Mucosa of gallbladder (tissue), 1 donor: ENCODE results near the gene GRAMD4. TPM values are rescaled to one million over a fixed set of nuclear protein-coding genes. Genes with fewer than 3 reads are reported as not detected.

Source experiments
- DNase-seq: peaks from one replicate; pipeline ENCODE4 v3.0.0-alpha.2; 2020; ENCODE audit warnings: low spot score
- total RNA-seq: library from RNA; stranded (reverse); gene quantifications from one replicate; pipeline ENCODE4 v1.2.1, GENCODE V29; 2021
- donor health status: DM: no; HTN: no; CAD: no.

The GRAMD4 gene
- total RNA-seq, 1 donor from 2014 or later, result 142 TPM

DNA sequence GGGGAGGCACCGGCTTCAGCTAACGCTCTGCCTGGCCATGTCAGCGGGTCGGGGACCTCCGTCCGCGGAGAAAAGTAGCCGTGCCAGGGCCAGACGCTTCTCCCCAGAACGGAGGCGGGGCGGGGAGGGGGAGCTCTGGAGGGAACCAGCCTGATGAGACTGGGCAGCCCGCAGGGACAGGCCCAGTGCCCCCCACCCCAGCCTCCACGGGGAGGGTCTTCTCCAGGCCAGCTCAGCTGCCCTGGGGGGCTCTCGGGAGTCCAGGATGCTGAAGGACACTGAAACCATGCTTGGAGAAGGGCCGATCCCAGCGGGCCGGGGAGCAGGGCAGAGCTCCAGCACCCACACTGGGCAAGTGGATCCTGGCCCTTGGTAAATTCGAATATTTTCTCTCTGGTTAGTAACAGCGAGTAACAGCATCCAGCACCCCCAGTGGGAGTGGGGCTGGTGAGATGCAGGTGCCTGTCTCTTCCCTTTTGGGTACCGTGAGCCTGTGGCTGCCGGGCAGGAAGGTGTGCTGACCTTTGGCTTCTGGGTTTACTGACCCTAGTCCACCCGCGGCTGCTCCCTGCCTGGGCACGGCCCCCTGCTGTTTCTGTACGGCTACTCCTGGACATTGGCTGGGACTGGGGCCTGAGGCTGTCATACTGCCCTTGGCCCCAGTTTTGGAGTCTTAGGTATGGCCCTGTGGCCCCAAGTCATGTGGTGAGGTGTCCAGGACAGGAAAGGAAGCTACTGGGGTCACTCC lies 35.8 kb downstream of the GRAMD4 start:
- no peak for DNase-seq

DNA sequence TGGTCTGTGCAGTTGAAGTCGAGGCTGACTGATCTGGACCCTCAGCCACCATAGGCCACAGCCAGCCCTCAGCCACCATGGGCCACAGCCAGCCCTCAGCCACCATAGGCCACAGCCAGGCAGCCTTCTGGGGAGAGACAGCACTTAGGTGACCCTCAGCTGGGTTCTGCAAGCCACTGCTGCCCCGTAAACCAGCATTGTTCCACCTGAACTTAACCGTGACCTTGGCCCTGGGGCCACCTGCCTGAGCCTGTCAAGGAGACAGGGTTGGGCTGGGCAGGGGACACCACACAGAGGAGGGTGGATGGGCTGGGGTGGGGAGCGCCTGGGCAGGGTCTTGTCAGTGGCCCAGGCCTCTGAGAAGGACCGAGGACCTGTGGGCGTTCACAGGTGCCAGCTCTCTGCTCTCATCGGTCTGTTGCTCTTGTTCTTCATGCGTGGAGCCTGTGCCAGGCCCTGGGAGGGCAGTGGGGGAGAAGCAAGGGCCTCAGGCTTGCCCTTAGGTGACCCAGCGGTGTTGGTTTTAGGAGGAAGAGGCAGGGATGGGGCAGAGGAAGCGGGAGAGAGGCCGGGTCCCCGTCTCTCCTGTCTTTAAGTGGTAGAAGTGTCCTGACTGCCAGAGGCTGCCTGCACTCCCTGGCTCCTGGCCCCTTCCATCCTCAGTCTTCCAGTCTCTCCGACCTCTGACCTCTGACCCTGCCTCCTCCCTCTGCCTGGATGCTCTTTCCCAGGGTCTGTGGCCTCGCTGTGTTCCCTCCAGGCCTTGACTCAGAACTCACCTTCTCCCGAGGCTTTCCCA lies 36.9 kb downstream of the GRAMD4 start:
- no peak for DNase-seq

DNA sequence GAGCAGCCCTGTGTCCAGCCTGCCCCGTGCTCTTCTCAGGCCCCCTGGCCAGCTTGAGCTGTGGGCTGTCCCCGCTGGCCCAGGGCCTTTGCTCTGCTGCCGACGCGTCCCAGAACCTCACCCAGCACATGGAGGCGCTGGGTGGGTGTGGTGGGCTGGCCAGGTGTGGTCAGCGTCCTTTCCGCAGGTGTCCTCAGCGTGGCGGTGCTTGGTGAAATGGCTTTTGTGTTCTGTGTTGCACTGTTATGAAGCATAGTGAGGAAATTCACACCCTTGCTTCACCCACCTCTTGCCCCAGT lies 37.4 kb downstream of the GRAMD4 start:
- no peak for DNase-seq

DNA sequence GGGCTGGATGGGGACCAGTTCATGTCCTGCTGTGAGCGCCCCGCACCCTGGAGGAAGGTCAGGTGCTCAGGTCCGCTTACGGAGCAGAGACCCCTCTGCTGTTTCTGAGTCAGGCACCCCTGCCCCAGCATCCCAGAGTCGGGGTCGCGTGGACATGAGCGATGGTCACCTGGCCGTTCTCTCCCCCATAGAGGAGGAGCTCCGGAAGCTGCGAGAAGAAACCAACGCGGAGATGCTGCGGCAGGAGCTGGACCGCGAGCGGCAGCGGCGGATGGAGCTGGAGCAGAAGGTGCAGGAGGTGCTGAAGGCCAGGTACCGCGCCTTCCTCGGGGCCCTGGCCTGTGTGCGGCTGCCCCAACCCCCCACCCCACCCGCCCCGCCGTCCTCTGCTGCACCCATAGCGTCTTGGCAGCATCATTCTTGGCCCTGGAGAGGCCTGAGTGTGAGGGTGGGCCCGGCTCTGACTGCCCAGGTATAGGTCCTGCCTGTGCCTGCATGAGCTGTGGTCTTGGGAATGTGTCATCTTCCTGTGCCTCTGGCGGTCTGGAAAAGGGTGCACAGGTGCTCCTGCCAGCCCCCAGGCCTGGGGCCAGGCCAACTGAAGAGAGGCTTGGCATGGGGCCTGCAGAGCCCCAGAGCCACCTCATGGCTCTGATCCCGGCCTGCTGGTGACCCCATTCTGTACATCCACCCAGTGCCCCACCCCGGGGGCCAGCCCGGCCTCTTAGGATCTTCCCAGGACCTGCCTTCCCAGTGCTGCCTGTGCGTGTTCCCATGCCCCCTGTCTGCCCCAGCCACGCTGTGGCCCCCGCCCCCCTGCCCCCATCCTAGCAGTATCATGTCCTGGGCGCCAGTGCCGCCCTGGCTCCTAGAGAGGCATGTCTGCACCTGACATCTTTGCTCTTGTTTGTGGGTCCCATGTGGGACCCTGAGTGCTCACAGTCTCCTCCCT lies 38.1 kb downstream of the GRAMD4 start:
- DNase-seq, result no peak

DNA sequence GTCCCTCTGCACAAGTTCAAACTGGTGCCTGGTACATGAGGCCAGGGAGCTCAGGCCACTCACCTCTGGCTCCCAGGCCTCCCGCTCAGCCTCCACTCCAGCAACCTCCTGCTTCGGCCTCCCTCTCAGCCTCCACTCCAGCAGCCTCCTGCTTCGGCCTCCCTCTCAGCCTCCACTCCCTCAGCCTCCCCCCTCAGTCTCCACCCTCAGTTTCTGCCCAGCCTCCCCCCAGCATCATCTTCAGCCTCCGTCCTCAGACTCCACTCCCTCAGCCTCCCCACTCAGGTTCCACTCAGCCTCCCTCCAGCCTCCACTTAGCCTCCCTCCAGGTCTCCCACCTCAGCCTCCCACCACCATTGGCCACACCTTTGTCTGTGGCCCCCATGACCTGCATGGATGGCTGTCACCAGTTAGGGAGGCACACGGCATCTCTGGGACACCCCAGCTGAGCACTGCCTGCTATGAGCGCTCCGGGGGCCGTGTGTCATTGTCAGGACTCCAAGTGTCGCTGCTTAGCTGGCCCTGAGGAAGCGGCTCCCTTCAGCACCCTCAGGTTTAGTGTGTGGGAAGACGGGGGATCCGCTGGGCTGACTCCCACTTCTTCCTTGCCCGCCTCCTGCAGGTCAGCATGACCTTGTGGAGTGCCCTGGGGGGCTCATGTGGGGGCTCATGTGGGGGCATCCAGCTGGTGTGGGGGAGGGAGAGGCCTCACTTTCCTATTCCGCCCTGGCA lies 39.0 kb downstream of the GRAMD4 start:
- DNase-seq, result no peak

DNA sequence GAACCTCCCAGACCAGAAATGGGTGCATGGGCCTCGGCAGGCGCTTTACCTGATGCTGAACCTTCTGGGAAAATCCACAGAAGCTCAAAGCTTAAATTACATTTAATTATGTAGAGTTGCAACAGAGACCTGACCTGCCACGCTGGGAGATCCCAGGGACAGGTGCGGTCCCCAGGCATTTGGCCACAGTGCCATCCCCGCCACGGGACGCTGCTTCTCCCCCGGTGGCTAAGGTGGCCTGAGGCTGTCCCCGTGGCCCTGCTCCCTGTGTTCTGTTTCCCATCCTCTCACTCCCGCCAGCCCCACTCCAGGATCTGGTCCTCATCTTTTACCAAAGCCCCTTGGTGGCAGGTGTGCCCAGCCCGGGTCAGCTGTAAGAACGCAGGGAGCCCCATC lies 39.6 kb downstream of the GRAMD4 start:
- DNase-seq, result no peak

DNA sequence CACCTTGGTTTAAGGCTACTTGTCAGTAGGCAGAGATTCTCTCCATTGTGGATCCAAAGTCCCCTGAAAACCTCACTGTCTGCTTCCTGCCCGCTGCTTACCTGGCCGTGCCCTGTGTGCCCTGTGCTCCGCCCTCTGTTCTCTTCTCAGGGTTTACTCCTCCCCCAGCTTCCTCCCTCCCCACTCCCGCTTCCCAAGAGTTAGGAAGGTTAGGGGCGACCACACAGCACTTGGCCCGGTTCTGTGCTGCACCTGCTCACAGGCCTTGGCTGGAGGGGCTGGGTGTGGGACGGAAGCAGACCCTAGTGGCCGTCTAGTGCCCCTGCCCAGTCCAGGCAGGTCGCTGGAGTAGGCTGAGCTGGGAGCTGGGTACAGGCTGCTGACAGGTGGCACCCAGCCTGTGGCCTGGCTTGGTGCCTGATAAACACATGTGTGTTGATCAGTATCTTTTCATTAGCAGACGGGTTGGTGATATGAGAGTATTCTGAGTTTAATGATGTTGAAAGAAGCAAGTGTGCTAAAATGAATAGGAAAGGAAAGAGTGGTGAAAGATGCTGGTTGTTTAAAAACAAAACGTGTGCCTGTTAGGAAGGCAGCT lies 40.5 kb downstream of the GRAMD4 start:
- DNase-seq, result peak; percentile 55

DNA sequence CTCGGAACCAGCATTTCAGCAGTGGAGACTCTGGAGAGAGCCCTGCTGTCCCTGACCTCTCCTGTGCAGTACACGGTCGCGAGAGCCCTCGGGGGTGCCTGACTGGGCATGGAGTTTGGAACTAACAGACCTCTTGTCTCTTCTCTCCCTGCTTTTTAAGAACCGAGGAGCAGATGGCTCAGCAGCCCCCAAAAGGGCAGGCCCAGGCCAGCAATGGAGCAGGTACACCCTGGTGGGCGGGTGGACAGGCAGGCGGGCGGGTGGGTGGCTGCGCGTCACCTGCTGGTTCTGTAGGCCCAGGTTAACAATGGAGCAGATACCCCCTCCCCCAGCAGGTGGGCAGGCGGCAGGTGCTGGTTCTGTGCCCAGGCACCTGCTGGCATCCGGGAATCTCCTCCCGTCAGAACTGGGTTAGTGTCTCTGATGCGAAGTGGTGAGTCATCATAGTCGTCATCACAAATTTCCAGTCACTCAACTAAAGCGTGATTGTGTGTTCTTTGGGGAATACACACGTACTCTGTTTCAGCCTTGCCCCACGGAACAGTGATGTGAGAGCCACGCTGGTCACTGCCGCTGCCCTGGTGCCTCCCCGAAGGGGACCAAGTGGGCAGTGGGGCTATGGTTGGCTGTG lies 41.1 kb downstream of the GRAMD4 start:
- DNase-seq, result peak; percentile 63

DNA sequence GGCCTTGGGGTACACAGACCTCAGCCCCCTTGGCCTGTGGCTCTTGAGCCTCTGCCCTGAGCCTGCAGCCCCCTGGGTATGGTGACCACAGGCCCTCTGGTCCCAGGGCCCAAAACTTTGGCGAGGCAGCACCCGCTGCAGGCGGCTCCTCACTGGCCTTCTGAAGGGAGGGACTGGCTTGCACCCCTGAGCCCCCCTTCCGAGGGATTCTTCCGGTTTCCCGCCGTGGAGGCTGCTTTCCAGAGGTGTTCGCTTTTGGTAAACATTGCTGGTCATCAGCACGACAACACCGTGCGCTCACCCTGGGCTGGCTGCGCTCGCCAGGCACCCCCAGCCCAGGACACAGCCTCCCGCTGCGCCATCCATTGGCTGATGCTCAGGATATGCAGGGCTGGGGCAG lies 42.0 kb downstream of the GRAMD4 start:
- no peak for DNase-seq

DNA sequence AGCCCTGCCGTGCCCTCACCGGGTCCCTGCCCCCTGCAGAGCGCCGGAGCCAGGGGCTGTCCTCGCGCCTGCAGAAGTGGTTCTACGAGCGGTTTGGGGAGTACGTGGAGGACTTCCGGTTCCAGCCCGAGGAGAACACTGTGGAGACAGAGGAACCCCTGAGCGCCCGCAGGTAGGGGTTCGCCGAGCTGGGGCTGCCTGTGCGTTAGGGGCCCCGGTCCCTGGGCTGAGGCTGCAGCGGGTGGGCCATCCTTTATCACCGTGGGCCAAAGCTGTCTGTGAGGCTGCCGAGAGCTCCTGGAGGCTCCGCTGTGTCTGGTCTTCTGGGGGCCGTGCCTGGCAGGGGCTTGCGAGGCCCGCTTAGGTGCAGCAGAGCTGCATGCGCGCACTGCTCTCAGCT lies 42.8 kb downstream of the GRAMD4 start:
- no peak for DNase-seq

DNA sequence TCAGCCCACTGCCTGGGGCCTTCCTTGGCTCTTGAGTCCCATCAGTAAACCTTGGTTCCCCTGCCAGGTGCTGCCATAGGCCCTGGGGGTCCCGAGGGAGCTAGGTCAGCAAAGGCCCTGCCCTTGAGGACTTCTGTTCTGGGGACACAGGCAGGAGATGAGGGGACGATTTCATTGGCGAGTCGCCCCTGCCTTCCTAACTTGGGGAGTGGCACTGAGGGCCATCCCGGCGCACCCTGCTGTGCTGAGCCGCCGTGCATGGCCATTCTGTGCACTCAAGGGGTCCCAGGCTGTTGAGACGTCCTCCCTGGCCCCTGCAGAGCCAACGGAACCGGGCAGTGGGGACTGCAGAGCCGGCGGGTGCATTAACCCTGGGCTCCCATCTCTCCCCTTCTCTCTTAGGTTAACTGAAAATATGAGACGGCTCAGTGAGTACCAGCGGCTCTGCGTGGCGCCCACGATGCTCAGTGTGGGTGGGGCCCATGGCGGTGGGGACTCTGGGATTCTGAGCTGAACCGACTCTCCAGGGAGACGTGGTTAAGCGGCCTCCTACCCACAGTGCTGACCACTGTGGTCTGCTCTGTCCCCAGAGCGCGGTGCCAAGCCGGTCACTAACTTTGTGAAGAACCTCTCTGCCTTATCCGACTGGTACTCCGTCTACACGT lies 43.4 kb downstream of the GRAMD4 start:
- no peak for DNase-seq

DNA sequence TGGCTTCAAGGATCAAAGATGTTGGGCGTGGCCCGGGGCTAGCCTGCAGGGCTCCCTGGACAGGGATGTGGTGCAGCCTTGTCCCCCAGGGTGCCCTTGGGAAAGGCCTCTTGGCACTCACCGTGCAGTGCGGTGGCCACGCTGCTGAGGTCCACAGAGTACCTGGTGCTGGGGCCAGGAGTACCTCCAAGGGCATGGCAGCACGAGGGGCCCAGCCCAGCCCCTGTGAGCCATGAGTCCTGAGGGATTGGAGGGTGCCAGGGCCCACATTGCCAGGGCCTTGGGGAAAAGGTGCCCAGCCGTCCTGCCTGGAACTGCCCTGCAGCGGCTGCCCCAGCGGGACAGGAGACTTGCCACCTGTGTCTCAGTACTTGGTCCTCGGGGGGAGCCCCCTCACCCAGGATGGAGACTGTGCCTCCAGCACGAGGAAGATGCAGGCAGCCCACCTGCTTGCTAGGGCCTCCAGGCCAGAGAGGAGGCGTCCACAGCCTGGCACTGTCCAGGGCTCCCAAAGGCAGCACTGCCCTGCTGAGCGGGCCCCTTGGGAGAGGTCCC lies 44.2 kb downstream of the GRAMD4 start:
- DNase-seq, result no peak

DNA sequence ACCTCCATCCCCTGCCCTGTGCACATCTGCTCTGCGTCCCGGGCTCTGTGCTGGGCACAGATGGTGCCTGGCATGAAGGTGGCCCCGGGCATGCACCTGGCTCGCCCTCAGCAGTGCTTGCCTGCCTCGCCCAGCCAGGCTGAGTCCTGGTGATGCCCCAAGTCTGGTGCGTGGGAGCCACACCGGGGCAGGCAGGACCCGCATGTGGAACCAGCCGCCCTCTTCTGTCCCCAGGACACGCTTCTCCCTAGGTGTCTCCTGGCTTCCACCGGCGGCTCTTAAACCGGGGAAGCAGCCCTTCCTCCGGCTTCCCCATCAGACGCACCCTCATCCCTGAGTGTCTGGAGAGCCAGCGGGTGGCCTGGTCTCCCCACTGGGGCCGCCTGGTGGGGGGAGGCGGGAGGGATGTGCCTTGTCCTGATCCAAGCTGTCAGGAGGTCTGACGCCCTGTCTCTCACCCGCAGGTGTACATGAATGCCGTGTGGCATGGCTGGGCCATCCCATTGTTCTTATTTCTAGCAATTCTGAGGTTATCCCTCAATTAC lies 45.0 kb downstream of the GRAMD4 start:
- no peak for DNase-seq

DNA sequence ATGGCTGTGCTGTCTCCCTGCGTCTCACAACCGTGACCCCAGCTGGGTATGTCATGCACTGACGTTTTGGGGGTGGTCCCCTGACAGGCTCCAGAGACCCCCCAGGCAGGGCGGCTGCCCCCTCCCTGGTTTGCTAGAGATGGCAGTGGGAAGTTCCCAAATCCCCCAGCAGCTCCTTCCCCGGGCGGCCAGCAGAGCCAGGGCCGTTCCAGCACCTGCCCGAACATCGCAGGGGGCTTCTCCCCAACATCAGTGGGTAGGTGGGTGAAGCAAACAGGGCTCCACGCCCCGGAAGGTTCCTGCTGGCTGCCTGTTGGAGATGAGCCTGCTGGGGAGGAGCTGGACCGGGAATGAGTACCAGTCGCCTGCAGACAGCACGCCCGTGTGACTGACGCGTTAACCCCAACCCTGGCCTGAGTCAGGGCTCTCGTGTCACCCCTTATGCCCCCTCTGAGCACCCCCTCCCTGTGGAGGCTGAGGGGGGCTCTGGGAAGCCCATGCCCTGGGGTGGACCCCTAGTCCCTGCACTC lies 45.6 kb downstream of the GRAMD4 start:
- DNase-seq, result no peak

DNA sequence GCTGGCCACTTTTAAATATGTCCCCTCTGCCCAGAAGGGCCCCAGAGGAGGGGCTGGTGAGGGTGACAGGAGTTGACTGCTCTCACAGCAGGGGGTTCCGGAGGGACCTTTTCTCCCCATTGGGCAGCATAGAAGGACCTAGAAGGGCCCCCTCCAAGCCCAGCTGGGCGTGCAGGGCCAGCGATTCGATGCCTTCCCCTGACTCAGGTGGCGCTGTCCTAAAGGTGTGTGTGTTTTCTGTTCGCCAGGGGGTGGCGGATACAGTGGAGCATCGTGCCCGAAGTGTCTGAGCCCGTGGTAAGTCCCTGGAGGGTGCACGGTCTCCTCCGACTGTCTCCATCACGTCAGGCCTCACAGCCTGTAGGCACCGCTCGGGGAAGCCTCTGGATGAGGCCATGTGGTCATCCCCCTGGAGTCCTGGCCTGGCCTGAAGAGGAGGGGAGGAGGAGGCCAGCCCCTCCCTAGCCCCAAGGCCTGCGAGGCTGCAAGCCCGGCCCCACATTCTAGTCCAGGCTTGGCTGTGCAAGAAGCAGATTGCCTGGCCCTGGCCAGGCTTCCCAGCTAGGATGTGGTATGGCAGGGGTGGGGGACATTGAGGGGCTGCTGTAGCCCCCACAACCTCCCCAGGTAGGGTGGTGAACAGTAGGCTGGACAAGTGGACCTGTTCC lies 46.5 kb downstream of the GRAMD4 start:
- no peak for DNase-seq

DNA sequence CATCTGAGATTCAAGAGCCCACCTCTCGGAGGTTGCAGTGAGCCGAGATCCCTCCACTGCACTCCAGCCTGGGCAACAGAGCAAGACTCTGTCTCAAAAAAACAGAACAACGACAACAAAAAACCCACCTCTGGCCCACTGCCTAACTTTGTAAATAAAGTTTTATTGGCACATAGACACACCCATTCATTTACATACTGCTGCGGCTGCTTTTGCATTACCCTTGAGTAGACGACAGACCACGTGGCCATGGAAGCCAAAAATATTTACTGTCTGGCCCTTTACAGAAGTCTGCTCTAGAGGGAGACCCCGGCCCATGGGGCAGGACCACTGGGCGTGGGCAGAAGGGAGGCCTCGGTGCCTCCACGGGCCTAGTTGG lies 47.0 kb downstream of the GRAMD4 start:
- no peak for DNase-seq

DNA sequence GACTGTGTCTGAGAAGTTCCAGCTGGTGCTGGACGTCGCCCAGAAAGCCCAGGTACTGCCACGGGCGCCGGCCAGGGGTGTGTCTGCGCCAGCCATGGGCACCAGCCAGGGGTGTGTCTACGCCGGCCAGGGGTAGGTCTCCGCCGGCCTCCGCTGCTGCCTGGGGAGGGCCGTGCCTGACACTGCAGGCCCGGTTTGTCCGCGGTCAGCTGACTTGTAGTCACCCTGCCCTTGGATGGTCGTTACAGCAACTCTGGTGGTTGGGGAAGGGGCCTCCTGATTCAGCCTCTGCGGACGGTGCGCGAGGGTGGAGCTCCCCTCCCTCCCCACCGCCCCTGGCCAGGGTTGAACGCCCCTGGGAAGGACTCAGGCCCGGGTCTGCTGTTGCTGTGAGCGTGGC lies 47.9 kb downstream of the GRAMD4 start:
- no peak for DNase-seq

DNA sequence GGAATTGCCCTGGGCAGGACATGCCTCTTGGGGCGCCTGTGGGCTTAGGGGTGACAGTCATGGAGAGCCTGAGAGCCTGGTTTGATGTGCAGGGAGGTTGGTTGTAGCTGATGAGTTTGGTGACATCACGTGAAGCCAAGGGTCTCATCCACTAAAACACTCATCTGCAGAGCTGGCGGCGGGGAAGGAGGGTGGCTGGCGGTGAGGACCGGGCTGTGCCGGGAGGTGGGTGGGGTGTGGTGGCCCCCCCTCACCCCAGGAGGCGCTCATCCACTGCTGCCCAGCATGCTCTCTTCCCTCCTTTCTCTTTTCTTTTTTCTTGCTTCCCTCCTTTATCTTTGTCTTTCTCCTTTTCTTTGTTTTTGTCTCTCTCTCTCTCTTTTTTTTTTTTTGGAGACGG lies 49.0 kb downstream of the GRAMD4 start:
- DNase-seq, result no peak
